Measurements from ENCODE around the gene UGT1A7.
"Not testable (repeated sequence)": the region's sequence is repeated elsewhere in the genome, so short reads cannot be mapped to it uniquely, and the experiment has no call there.

- not testable (repeated sequence) for TF ChIP-seq POLR2AphosphoS5 (IDR thresholded peaks at IDR 0.05; ENCODE audit: insufficient read depth in 1 of 2, low read depth in 1 of 2); CTCF (IDR thresholded peaks at IDR 0.05)
Observed at GRCh38 chr2:233655943-233656342, 25.8 kb upstream of the UGT1A7 start.
